ENCODE data around the gene XPC. TPM values are rescaled to one million over a fixed set of nuclear protein-coding genes. Genes with fewer than 3 reads are reported as not detected.
"Not testable (repeated sequence)": the region's sequence is repeated elsewhere in the genome, so short reads cannot be mapped to it uniquely, and the experiment has no call there.

The XPC gene
- polyA plus RNA-seq, 3 donors, result 14.6 to 16.9 (median 16.8) TPM

- H3K27ac ChIP-seq (ENCODE audit: low read depth, low read length), result no peak overlapping the region
- 89 to 91% (median 90%) methylated on average over 12 of the region's 12 CpGs for WGBS, 3 donors
Measured at GRCh38 chr3:14127516-14128161, 50.8 kb downstream of the XPC start.

GRCh38 chr3:14126887-14127505, 51.4 kb downstream of the XPC start:
- H3K27ac ChIP-seq (ENCODE audit: low read depth, low read length), result no peak overlapping the region
- WGBS, 3 donors, result 73 to 79% (median 78%) methylated on average over 5 of the region's 5 CpGs

- 53 to 58% (median 55%) methylated on average over 11 of the region's 11 CpGs for WGBS, 3 donors
- no peak overlapping the region for H3K27ac ChIP-seq (ENCODE audit: low read depth, low read length)
Measured at GRCh38 chr3:14126017-14126886, 52.1 kb downstream of the XPC start.

- 0% methylated on average over 44 of the region's 44 CpGs for WGBS, 3 donors
- peak overlapping the region; percentile 89 for H3K27ac ChIP-seq (ENCODE audit: low read depth, low read length)
Measured at GRCh38 chr3:14125193-14126016, 53.0 kb downstream of the XPC start.

GRCh38 chr3:14124615-14125192, 53.7 kb downstream of the XPC start, which contains the start of the genes CHCHD4 and TMEM43:
TSS of gene CHCHD4 (minus strand) at chr3:14124870. CDS start at chr3:14124676, 194 bp downstream.
TSS of gene TMEM43 (plus strand) at chr3:14125052. CDS start at chr3:14125194, 142 bp downstream.
- WGBS, 3 donors, result 0% methylated on average over 52 to 55 of the region's 55 CpGs
- H3K27ac ChIP-seq (ENCODE audit: low read depth, low read length), result peak within 1 kb of the TSS; percentile 89

GRCh38 chr3:14124223-14124614, 54.2 kb downstream of the XPC start:
- H3K27ac ChIP-seq (ENCODE audit: low read depth, low read length), result no peak overlapping the region
- 0 to 1% (median 0%) methylated on average over 35 to 37 of the region's 37 CpGs for WGBS, 3 donors

GRCh38 chr3:14123308-14124222, 54.8 kb downstream of the XPC start:
- WGBS, 3 donors, result 54 to 55% (median 55%) methylated on average over 15 of the region's 15 CpGs
- H3K27ac ChIP-seq (ENCODE audit: low read depth, low read length), result no peak overlapping the region

- 86 to 92% (median 86%) methylated on average over 3 of the region's 3 CpGs for WGBS, 3 donors
- H3K27ac ChIP-seq (ENCODE audit: low read depth, low read length), result no peak overlapping the region
Measured at GRCh38 chr3:14122301-14122700, 56.1 kb downstream of the XPC start.

GRCh38 chr3:14121859-14122258, 56.5 kb downstream of the XPC start:
- H3K27ac ChIP-seq (ENCODE audit: low read depth, low read length), result no peak overlapping the region
- 89 to 92% (median 89%) methylated on average over 5 of the region's 5 CpGs for WGBS, 3 donors

- WGBS, 3 donors, result 94 to 99% (median 97%) methylated on average over 2 of the region's 2 CpGs
- not testable (repeated sequence) for H3K27ac ChIP-seq (ENCODE audit: low read depth, low read length)
Measured at GRCh38 chr3:14120921-14121448, 57.4 kb downstream of the XPC start.

- WGBS, 3 donors, result 94 to 95% (median 94%) methylated on average over 11 of the region's 11 CpGs
- no peak overlapping the region for H3K27ac ChIP-seq (ENCODE audit: low read depth, low read length)
Measured at GRCh38 chr3:14120111-14120920, 58.1 kb downstream of the XPC start.

GRCh38 chr3:14119651-14120050, 58.8 kb downstream of the XPC start:
- 84 to 87% (median 85%) methylated on average over 2 of the region's 2 CpGs for WGBS, 3 donors
- H3K27ac ChIP-seq (ENCODE audit: low read depth, low read length), result no peak overlapping the region

- H3K27ac ChIP-seq (ENCODE audit: low read depth, low read length), result no peak overlapping the region
- WGBS, 3 donors, result 43 to 63% (median 61%) methylated on average over 13 of the region's 13 CpGs
Measured at GRCh38 chr3:14118400-14119381, 59.7 kb downstream of the XPC start.

- WGBS, 3 donors, result 87 to 91% (median 91%) methylated on average over 10 of the region's 10 CpGs
Measured at GRCh38 chr3:14117468-14118399, 60.7 kb downstream of the XPC start.

More at GRCh38 chr3:14117468-14118399, 60.7 kb downstream of the XPC start:
- H3K27ac ChIP-seq (ENCODE audit: low read depth, low read length), result no peak overlapping the region
